IPS DF 4.7 (cell line): ENCODE data around the gene PELI2.

Experiments
- DNase-seq: peaks from one replicate; pipeline ENCODE4 v3.0.0-alpha.2; 2013; ENCODE audit warnings: low spot score; ENCODE audit errors: extremely low read depth

Gene PELI2

GRCh38 chr14:56119201-56119981 lies 1.2 kb downstream of the PELI2 start:
- no peak for DNase-seq

GRCh38 chr14:56120091-56120691 lies 2.0 kb downstream of the PELI2 start:
- DNase-seq: no peak

GRCh38 chr14:56121816-56122215 lies 3.6 kb downstream of the PELI2 start:
- no peak for DNase-seq

DNA sequence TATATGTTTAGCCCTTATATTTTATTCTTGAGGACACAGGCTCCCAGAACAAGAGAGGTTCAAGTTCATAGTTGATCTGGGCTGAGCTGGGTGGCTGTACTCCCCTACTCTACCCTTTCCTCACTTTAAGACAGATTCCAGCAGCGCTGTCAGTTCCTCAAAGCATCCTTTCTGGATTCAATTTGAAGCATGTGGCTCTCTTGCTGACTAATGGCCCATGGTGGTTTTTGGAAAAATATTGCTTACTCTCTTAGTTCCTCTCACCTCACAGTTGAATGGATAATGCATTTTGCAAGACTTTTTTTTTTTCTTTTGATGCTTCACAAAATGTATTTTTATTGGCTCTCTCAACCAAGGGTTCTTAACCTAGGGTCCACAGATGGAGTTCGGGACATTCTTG lies 4.1 kb downstream of the PELI2 start:
- DNase-seq: no peak

- DNase-seq: no peak
Observed at GRCh38 chr14:56124327-56124726, 6.1 kb downstream of the PELI2 start.

DNA sequence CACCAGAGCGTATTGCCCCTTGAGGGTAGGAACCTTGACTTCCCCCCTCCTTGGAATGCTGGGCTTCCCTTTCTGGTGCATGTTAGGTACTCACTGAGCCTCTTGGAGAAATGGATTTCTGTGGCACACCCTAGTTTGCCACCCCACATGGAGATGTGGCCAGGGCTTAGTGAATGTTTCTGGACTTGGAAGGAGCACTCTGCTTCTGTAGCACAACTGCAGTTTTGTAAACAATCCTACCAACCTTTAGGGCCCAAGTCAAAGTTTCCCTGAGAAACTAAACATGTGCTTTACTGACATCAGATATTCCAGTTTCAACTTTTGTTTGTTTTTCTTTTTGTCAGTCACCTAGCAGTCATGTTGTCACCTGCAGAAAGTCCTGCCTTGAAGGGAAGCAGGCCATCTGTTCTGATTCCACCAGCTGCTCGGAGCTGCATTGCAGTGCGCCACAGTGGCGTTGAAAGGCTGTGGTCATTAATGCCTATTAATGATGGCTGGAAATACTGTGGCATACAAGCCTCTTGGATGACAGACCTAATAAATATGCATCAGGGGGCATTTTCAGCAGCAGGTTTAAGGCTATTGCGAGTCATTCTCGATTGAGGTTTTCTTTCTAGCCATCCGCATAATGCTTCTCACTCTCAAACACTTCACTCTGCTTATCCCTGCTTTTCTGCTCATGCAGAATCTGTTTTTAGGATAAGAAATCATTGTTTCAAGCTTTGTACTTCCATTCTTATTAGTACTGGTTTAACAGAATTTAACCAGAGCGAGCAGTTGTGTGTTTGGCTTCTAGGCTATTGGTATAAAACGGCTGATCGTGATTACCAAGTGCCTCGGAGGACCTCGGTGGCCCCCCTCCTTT lies 7.8 kb downstream of the PELI2 start:
- DNase-seq: no peak

GRCh38 chr14:56126637-56126913 lies 8.4 kb downstream of the PELI2 start:
- no peak for DNase-seq

GRCh38 chr14:56127156-56127555 lies 8.9 kb downstream of the PELI2 start:
- no peak for DNase-seq

- DNase-seq: no peak
Observed at GRCh38 chr14:56129092-56129491, 10.9 kb downstream of the PELI2 start.

DNA sequence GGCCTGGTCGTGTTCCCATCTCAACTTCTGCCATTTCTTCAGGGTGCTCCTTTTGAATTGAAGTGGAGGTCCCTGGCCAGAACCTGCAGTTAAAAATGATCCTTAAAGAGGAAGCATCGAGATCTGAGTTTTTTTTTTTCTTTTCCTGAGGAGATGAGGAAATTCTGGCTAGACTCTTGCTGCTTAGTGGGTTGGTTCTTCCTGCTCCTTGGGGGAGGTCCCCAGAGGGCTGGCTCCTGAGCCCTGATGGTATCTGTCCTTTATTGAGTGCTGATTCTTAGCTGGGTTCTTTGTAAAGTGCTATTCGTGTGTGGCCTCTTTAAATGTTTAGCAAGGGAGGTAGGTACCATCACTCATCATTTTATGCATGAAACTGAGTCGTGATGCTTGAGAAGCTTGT lies 11.7 kb downstream of the PELI2 start:
- DNase-seq: no peak

DNA sequence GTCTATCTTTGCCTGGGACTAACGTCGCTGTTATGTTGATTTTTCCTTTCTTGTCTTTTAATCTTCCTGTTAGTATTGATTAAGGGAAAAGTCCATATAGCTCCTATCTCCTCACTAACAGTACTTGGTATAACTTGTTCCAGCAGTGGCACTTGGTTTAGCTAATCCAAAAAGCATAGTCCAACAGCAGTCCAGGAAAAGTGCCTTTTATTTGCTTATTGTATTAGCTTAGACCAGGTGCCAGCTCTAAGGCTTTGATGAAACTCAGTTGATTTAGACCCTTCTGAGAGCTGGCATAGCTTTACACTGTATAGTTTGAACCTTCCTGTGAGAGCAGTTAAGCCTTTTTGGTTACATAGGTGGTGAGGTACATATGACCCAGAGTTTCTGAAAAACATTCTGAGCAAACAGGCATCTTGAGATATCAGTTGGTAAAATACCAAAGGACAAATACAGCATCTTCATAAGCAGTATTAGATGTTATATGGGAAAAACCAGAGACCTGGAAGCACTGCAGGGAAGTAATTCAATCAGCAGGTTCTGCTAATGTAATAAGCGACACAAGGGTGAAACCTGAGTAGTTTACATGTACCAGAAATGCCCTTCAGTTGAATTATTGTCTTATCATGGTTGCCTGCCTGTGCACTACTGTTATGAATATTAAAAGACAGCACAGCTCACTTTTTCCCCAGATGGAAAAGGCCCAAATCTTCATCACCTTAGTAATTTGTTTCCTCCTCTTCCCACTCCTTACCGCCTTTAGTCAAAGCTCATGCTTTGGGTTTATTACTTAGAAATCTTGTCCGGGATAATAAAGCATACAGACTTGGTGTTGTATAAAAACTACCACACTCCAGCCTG lies 13.0 kb downstream of the PELI2 start:
- no peak for DNase-seq

DNA sequence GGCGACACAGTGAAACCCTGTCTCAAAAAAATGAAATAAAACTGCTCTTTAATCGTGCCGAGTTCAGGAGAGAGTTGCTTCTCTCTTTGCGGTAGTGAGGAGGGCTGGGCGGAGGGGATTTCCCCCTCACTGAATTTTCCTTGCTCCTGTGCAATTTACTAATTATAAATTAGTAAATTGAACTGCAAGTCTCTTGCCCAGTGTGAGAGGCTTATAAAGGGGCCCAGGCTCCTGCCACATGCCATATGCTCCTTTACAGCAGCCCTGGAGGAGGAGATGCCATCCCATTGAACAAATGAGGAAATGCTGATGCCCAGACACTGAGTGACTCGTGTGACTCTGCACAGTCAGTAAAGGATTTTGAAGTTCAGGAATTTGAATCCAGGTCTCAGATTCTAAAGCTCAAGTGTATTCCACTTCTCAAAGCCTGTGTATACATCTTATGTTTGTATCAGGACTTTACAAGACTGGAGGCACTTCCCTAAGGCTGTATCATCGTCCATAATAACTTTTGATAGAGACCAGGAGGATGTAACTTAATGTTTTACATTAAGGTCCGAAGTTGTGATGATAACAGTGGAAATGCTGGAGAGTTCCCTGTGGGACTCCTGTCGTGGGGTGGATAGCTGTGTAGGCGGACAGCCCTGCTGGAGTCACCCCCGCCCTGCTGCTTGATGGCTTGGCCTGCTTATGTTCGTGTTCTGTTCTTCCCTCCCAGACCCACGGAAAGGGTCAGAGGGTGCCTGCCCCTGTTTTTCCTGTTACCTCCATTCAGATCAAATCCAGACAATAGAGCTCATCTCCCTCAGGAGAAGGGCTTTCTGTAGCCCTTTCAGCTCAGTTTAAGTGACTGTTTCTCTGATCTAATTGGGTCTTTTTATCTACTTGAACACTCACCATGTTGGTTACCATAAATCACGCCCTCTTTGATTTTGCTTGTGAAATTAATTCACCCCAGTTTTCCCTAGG lies 13.9 kb downstream of the PELI2 start:
- DNase-seq: no peak

GRCh38 chr14:56133547-56133946 lies 15.3 kb downstream of the PELI2 start:
- no peak for DNase-seq

DNA sequence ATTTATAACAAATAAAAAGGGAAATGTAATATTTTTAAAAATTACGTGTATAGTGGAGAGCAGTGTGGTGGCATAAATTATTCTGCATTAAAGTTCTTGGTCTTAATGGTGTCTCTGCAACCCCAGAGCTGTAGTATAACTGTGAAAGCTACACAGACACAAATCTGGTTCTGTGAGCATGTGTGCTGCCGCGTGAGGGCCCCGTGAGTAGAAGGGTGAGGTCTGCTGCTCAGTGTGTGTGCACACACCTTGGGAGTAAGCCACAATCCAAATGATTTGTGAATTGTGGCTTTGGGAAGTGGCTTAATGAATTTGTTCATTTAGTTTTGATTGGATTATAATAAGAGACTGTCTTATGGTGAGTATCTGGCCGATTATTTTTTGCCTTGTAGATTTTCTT lies 16.8 kb downstream of the PELI2 start:
- DNase-seq: no peak

- no peak for DNase-seq
Observed at GRCh38 chr14:56135668-56136067, 17.5 kb downstream of the PELI2 start.

DNA sequence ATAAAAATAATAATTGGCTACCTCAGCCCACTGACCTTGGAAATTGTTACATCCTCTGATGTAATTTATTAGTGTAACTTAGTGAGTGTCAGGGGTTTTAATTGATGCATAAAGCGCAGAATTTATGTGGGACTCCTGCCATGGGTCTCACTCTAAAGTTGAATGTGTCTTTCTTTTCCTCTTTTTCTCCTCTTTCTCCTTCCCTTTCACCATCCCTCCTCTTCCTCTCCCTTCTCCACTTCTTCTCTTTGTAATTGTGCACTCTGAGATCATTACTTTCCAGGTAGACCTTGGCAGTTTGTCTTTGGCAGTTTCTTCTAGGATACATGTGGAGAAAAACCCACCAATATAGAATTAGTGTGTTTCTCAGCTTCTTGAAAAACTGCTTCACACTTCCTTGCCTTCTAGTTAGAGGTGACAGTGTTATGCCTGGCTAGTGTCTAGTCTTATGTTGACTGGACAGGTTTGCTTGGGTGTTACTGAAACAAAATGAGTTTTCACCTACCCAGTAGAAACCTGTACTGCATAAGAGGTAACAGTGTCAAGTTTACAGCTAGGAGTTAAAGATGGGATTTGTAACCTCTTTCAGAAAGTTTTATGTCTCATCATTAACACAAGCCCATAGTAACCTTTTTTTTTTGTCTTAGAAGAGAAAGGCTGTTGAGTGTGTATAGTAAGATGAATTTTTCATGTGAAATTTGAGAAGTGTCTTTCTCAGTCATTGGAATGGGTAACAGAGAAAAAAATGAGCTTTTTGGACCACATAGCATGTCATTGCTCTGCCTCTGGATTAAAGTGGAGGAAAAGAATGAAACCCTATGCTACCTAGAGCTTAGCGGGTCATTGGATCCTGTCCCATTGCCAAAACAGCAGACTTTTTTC lies 18.6 kb downstream of the PELI2 start:
- no peak for DNase-seq

DNA sequence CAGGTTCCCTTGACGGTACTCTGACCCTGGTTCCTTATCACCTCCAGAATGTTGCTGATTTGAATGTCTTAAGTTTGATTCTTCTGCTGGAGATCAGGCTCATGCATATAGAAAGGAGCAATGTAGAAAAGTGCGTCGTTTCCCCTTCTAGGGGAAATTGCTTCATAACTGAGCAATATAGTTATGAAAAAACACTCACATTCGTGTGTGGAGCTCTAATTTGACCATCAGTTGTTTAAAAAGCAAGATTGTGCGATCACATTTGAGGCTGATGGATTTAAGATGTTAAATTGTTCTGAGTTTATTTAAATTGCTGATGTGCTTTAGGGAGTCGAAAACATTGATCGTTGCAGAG lies 19.2 kb downstream of the PELI2 start:
- no peak for DNase-seq

DNA sequence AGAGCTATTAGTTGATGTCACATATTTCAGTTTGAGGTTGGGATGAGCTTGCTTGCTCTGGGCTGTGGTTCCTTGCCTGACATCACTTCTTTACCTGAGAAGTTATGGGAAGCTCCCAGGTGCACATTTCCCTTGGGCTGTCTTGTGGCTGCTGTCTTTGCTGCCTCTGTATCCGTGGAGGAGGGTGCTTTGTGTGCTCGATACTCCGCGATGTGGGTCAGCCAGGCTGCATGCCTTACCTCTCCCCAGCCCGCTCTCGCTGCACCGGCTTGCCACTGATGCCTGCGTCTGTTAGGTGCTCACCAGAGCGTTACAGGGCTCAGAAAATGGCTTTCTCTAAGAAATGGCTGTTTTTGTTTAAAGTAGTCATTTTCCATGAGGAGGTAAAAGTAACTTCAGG lies 19.6 kb downstream of the PELI2 start:
- no peak for DNase-seq

DNA sequence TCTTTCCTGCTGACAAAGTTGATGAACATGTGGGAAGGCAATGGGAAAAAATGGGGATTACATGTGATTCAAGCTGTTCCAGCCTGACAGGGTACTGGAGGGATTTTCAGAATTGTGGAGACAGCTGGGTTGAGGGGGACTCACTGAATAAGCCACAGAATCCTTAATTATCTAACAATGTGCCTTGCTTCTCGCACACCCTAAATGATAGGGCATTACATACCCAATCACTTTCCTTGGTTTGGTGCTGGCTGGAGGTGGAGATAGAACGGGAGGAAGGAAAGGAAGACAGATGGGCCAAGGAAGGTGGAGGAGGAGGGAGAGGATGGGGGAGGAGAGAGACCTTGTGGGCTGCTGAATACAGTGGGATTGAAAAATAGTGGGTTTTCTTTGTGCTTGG lies 20.7 kb downstream of the PELI2 start:
- no peak for DNase-seq

DNA sequence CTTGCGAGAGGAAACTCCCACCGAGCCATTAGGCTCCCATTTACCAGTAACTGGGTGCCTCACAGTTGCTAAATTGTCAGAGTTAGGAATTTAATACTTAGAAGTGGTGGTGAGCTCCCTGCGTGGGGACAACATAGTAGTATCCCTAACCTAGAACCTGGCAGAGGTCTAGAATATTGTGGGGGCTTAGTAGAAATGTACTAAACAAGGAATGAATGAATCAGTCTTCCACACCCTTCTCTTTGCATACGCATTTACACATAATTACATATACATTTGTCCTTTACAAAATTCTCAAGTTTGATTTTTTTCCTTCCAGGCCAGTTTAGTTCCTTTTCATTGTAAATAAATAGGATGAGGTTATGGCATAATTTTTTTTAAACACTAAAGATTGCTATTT lies 24.1 kb downstream of the PELI2 start:
- DNase-seq: no peak
